NCI-H345 treated with DMSO at 0.1 percent for 48 hours (cell line): ENCODE results near the gene PPP1R13B.
"Not testable (repeated sequence)": the region's sequence is repeated elsewhere in the genome, so short reads cannot be mapped to it uniquely, and the experiment has no call there.

ENCODE experiments used
- DNase-seq: peaks from one replicate; lab custom pipeline; 2025; ENCODE audit not compliant: unreplicated experiment; lab: John Stamatoyannopoulos, UW

PPP1R13B gene

GRCh38 chr14:103702497-103703432 is 144.6 kb downstream of the PPP1R13B start:
- no peak for DNase-seq

GRCh38 chr14:103702095-103702494 is 145.3 kb downstream of the PPP1R13B start:
- DNase-seq: no peak

DNA sequence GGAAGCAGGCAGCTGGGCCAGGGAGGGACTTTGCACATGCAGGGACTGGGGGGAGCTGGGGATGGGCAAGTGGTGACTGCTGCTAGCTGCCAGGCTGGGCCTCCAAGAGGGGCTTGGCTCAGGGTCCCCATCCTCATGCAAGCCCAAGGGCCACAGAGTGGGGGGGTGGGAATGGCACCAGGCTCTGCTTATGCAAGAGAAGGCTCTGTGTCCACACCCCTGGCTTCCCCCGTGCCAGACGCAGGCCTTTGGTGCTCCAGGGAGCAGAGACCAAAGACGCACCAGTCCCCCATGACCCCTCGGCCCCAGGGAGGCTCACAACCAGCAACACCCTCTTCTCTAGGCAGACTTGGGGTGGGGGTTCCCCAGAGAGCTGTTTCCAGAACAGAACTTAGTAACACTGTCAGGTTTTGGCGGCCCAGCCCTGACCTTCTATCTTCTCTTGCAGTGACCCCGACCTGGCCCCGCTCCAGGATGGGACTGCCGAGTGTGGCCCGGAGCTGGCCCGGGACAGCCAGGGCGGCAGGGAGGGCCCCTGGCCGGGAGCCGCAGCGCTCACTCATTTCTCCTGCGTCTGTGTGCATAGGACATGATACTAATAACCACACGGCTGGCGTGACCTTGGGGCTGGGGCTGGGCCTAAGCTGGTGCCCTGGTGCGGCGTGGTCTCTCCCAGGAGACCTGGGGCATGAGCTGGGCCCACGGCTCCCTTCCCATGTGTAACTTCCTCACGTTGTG is 146.5 kb downstream of the PPP1R13B start:
- DNase-seq: no peak

GRCh38 chr14:103699901-103700752 is 147.2 kb downstream of the PPP1R13B start:
- DNase-seq: no peak

- no peak for DNase-seq
Observed at GRCh38 chr14:103699261-103699661, 148.1 kb downstream of the PPP1R13B start.

GRCh38 chr14:103698380-103699260 is 148.8 kb downstream of the PPP1R13B start:
- no peak for DNase-seq

GRCh38 chr14:103697603-103698379 is 149.6 kb downstream of the PPP1R13B start:
- DNase-seq: no peak

DNA sequence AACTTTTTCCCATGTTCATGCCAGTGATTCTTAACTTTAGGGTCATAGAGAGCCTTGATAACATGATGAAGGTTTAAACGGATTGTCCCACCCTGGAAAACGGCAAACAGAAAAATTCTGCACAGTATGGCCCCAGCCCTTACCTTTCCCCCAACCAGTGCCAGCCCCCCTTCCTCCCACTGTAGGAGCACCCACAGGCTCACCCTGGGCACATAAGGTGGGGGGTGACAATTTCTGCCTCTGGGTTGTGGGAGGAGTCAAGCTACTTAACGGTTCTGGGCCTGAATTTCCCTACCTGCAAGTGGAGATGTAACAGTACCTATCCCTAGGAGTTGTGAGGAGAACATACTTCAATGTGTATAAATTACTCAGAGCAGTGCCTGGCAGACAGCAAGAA is 150.2 kb downstream of the PPP1R13B start:
- no peak for DNase-seq

DNA sequence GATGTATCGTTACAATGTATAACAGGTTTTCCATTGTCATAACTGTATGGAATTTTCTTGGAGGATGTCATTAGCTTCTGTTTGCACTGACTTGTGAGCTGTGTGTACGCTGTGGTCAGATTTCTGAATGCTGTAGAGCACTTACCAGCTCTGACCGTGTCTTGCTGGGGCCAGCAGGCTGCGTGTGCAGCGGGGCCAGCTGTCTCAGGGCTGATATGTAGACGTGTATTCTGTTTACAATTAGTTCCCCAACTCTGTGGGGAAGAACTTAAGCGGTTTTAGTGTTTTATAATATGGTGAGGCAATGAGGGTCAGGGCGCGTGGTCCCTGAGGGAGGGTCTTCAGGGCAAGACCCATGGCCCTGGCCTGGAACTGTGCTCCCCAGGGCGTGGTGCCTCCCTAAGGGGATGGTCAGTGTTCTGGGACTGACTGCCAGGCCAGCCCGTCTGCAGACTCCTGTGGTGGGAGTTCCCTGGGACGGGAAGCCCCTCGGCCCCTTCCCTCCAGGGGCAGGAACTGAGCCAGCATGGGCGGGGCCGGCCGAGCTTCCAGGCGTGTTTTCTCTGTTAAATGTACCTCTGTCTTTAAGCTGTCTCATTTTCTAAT is 150.8 kb downstream of the PPP1R13B start:
- no peak for DNase-seq

GRCh38 chr14:103696070-103696402 is 151.3 kb downstream of the PPP1R13B start:
- DNase-seq: no peak

- DNase-seq: no peak
Observed at GRCh38 chr14:103695296-103696069, 151.9 kb downstream of the PPP1R13B start.

GRCh38 chr14:103694572-103695026 is 152.8 kb downstream of the PPP1R13B start:
- no peak for DNase-seq

GRCh38 chr14:103693515-103693914 is 153.9 kb downstream of the PPP1R13B start:
- no peak for DNase-seq

DNA sequence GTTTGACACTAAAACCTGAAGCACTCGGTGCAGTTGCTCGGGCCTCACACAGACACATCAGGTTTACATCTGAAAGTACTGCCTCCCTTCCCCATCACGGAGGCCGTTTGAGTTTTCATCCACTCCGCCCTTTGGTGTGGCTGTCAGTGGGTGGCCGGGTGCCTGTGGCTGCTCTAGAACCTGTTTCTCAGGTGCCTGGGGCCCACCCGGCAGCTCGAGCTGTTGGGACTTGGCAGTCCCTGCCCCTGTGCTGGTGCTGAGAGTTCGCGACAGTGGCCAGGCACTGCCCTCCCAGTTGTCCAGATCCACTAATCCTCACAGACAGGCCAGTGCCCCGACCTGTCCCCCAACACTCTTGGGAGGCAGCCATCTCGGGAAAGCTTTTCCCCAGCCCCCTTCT is 154.5 kb downstream of the PPP1R13B start:
- DNase-seq: no peak

DNA sequence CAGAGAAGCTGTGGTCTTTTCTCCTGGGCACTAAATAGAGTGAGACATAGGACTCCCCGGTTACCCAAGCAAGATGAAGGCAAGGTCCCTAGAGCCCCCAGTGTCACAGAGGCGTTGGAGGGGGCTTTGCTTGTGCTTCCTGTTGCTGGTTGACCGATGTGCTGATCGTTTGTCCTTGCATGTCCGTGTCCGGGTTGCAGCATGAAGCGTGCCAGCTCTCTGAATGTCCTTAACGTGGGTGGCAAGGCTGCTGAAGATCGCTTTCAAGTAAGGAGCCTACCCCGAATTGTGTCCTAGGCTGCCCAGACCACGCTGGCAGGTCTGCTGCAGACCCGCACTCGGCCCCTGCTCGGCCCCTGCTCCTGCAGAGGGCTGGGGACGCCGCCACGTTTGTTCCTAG is 155.2 kb downstream of the PPP1R13B start:
- DNase-seq: no peak

DNA sequence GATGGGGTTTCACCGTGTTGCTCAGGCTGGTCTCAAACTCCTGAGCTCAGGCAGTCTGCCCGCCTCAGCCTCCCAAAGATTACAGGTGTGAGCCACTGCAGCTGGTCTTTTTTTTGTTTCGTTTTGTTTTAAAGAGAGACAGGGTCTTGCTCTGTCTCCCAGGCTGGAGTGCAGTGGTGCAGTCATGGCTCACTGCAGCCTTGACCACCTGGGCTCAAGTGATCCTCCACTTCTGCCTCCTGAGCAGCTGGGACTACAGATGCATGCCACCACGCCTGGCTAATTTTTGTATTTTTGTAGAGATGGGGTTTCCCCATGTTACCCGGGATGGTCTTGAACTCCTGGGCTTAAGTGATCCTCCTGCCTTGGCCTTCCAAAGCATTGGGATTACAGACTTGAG is 155.7 kb downstream of the PPP1R13B start:
- not testable (repeated sequence) for DNase-seq

GRCh38 chr14:103690332-103690731 is 157.0 kb downstream of the PPP1R13B start:
- no peak for DNase-seq
